Stimulated activated CD4-positive, alpha-beta T cell treated with anti-CD3 and anti-CD28 coated beads, Interleukin-4, amount 100 ng/mL, for 4 hours (primary cell): ENCODE results near the gene ARL1.
A peak's percentile ranks its signal among the peaks of the same experiment; 100 is the strongest.
"Not testable (repeated sequence)": the region's sequence is repeated elsewhere in the genome, so short reads cannot be mapped to it uniquely, and the experiment has no call there.

Experiments used
- DNase-seq, 2 experiments: peaks; one replicate each; pipeline ENCODE4 v3.0.0-alpha.2; 2020

ARL1 gene

GRCh38 chr12:101407436-101408345, at the start of gene ARL1:
TSS of gene ARL1 (minus strand) at chr12:101407772. CDS start at chr12:101407645, 127 bp downstream.
- peak; percentile 78 to 84 for DNase-seq

- peak in 1 of 2 experiments; percentile 10 for DNase-seq
Measured at GRCh38 chr12:101455685-101456084, 48.1 kb upstream of the ARL1 start.

- DNase-seq, result no peak
Measured at GRCh38 chr12:101441461-101442224, 34.1 kb upstream of the ARL1 start.

- no peak for DNase-seq
Measured at GRCh38 chr12:101439236-101439635, 31.7 kb upstream of the ARL1 start.

GRCh38 chr12:101436136-101436535, 28.6 kb upstream of the ARL1 start:
- DNase-seq, result no peak

- DNase-seq, result no peak
Measured at GRCh38 chr12:101430456-101430855, 22.9 kb upstream of the ARL1 start.

GRCh38 chr12:101424620-101425019, 17.0 kb upstream of the ARL1 start:
- DNase-seq, result no peak

- DNase-seq, result not testable (repeated sequence)
Measured at GRCh38 chr12:101422066-101422465, 14.5 kb upstream of the ARL1 start.

- DNase-seq, result no peak
Measured at GRCh38 chr12:101415228-101415627, 7.7 kb upstream of the ARL1 start.

- no peak for DNase-seq
Measured at GRCh38 chr12:101414533-101415119, 7.1 kb upstream of the ARL1 start.

GRCh38 chr12:101410169-101410568, 2.6 kb upstream of the ARL1 start:
- not testable (repeated sequence) for DNase-seq

GRCh38 chr12:101407049-101407435, 530 bp downstream of the ARL1 start:
- no peak for DNase-seq

GRCh38 chr12:101391181-101391580, 16.4 kb downstream of the ARL1 start:
- DNase-seq, result not testable (repeated sequence)

GRCh38 chr12:101379149-101379548, 28.4 kb downstream of the ARL1 start:
- no peak for DNase-seq

GRCh38 chr12:101375573-101375972, 32.0 kb downstream of the ARL1 start:
- no peak for DNase-seq

- DNase-seq, result no peak
Measured at GRCh38 chr12:101372431-101372830, 35.1 kb downstream of the ARL1 start.

GRCh38 chr12:101368016-101368415, 39.6 kb downstream of the ARL1 start:
- no peak for DNase-seq

- DNase-seq, result no peak
Measured at GRCh38 chr12:101361455-101361854, 46.1 kb downstream of the ARL1 start.

GRCh38 chr12:101356794-101357193, 50.8 kb downstream of the ARL1 start:
- DNase-seq, result no peak

- no peak for DNase-seq
Measured at GRCh38 chr12:101351682-101352081, 55.9 kb downstream of the ARL1 start.

GRCh38 chr12:101343893-101344292, 63.7 kb downstream of the ARL1 start:
- DNase-seq, result no peak
